ENCODE results near the gene SERPINA10. TPM values are rescaled to one million over a fixed set of nuclear protein-coding genes. Genes with fewer than 3 reads are reported as not detected.

The SERPINA10 gene
- polyA plus RNA-seq (2013, experiment 1 of 2), result not detected
- not detected for polyA plus RNA-seq (2013, experiment 2 of 2)

- Histone ChIP-seq H3K4me1 (ENCODE audit: control insufficient read depth, low read depth, low read length) (no peaks in the 10 kb centered on the region), H2BK5ac (ENCODE audit: low read length) (no peak within 1 kb of the TSS), H3K27ac (ENCODE audit: low read depth, low read length) (no peak within 1 kb of the TSS), H3K79me2 (ENCODE audit: control insufficient read depth, insufficient read depth, low read length) (no peaks in the 10 kb centered on the region), H3K4me3 (ENCODE audit: low read length) (no peak within 1 kb of the TSS), H2BK120ac (ENCODE audit: low read depth, low read length) (no peak within 1 kb of the TSS), H3K79me1 (ENCODE audit: low read length) (no peaks in the 10 kb centered on the region), H3K56ac (ENCODE audit: low read length) (no peak within 1 kb of the TSS), H4K5ac (ENCODE audit: low read length) (no peak within 1 kb of the TSS), H3K23ac (ENCODE audit: low read length) (no peak within 1 kb of the TSS), H3K27me3 (ENCODE audit: insufficient read depth, low read length, poor library complexity) (no peaks in the 10 kb centered on the region), H2AK5ac (ENCODE audit: low read length) (no peak within 1 kb of the TSS), H4K8ac (ENCODE audit: low read depth, low read length) (no peak within 1 kb of the TSS), H2BK15ac (replicated peaks; ENCODE audit: low read depth) (no peak within 1 kb of the TSS), H3K9ac (ENCODE audit: low read length) (no peak within 1 kb of the TSS), H3K36me3 (ENCODE audit: control insufficient read depth, insufficient read depth, low read length) (no peaks in the 10 kb centered on the region), H3K18ac (ENCODE audit: low read length) (no peak within 1 kb of the TSS), H3K4ac (ENCODE audit: low read depth, low read length) (no peak within 1 kb of the TSS), H3K4me2 (ENCODE audit: low read length) (no peak within 1 kb of the TSS)
- DNase-seq, result no peak
- WGBS (ENCODE audit: extremely low coverage, insufficient coverage, low lambda C conversion rate), result no CpG with 5 or more reads among the region's 10 CpGs
Observed at GRCh38 chr14:94292872-94293577, at the start of gene SERPINA10. Gene SERPINA10 (minus strand): TSS chr14:94293268. CDS start chr14:94290593, 2,675 bp downstream.

- no peak overlapping the region for H3K23ac ChIP-seq (ENCODE audit: low read length)
- H3K4ac ChIP-seq (ENCODE audit: low read depth, low read length), result no peak overlapping the region
- no CpG with 5 or more reads among the region's 2 CpGs for WGBS (ENCODE audit: extremely low coverage, insufficient coverage, low lambda C conversion rate)
- no peaks in the 10 kb centered on the region for H3K4me1 ChIP-seq (ENCODE audit: control insufficient read depth, low read depth, low read length)
- H3K18ac ChIP-seq (ENCODE audit: low read length), result no peak overlapping the region
- H3K9ac ChIP-seq (ENCODE audit: low read length), result no peak overlapping the region
- no peak overlapping the region for H4K5ac ChIP-seq (ENCODE audit: low read length)
- H3K27ac ChIP-seq (ENCODE audit: low read depth, low read length), result no peak overlapping the region
- no peaks in the 10 kb centered on the region for H3K36me3 ChIP-seq (ENCODE audit: control insufficient read depth, insufficient read depth, low read length)
- H3K79me2 ChIP-seq (ENCODE audit: control insufficient read depth, insufficient read depth, low read length), result no peaks in the 10 kb centered on the region
- no peaks in the 10 kb centered on the region for H3K79me1 ChIP-seq (ENCODE audit: low read length)
- no peak overlapping the region for H3K56ac ChIP-seq (ENCODE audit: low read length)
- no peak overlapping the region for H2BK15ac ChIP-seq (replicated peaks; ENCODE audit: low read depth)
- no peak overlapping the region for H2BK5ac ChIP-seq (ENCODE audit: low read length)
- no peak for DNase-seq
- H3K4me3 ChIP-seq (ENCODE audit: low read length), result no peak overlapping the region
- no peak overlapping the region for H3K4me2 ChIP-seq (ENCODE audit: low read length)
- no peak overlapping the region for H2BK120ac ChIP-seq (ENCODE audit: low read depth, low read length)
- H4K8ac ChIP-seq (ENCODE audit: low read depth, low read length), result no peak overlapping the region
- no peak overlapping the region for H2AK5ac ChIP-seq (ENCODE audit: low read length)
- H3K27me3 ChIP-seq (ENCODE audit: insufficient read depth, low read length, poor library complexity), result no peaks in the 10 kb centered on the region
Observed at GRCh38 chr14:94342334-94342934, 49.4 kb upstream of the SERPINA10 start.

GRCh38 chr14:94341656-94342333 is 48.7 kb upstream of the SERPINA10 start:
- no peaks in the 10 kb centered on the region for H3K36me3 ChIP-seq (ENCODE audit: control insufficient read depth, insufficient read depth, low read length)
- no peak overlapping the region for H2BK15ac ChIP-seq (replicated peaks; ENCODE audit: low read depth)
- no peak overlapping the region for H2BK5ac ChIP-seq (ENCODE audit: low read length)
- no peak overlapping the region for H3K4me3 ChIP-seq (ENCODE audit: low read length)
- no peak overlapping the region for H3K4ac ChIP-seq (ENCODE audit: low read depth, low read length)
- WGBS (ENCODE audit: extremely low coverage, insufficient coverage, low lambda C conversion rate), result no CpG with 5 or more reads among the region's 5 CpGs
- no peak for DNase-seq
- H2AK5ac ChIP-seq (ENCODE audit: low read length), result no peak overlapping the region
- H3K23ac ChIP-seq (ENCODE audit: low read length), result no peak overlapping the region
- H3K4me2 ChIP-seq (ENCODE audit: low read length), result no peak overlapping the region
- no peaks in the 10 kb centered on the region for H3K79me2 ChIP-seq (ENCODE audit: control insufficient read depth, insufficient read depth, low read length)
- no peak overlapping the region for H4K8ac ChIP-seq (ENCODE audit: low read depth, low read length)
- H3K27ac ChIP-seq (ENCODE audit: low read depth, low read length), result no peak overlapping the region
- no peak overlapping the region for H3K18ac ChIP-seq (ENCODE audit: low read length)
- H3K4me1 ChIP-seq (ENCODE audit: control insufficient read depth, low read depth, low read length), result no peaks in the 10 kb centered on the region
- no peak overlapping the region for H4K5ac ChIP-seq (ENCODE audit: low read length)
- no peaks in the 10 kb centered on the region for H3K27me3 ChIP-seq (ENCODE audit: insufficient read depth, low read length, poor library complexity)
- no peak overlapping the region for H3K56ac ChIP-seq (ENCODE audit: low read length)
- no peak overlapping the region for H3K9ac ChIP-seq (ENCODE audit: low read length)
- H3K79me1 ChIP-seq (ENCODE audit: low read length), result no peaks in the 10 kb centered on the region
- H2BK120ac ChIP-seq (ENCODE audit: low read depth, low read length), result no peak overlapping the region

GRCh38 chr14:94340533-94340932 is 47.5 kb upstream of the SERPINA10 start:
- Histone ChIP-seq H3K56ac (ENCODE audit: low read length) (no peak overlapping the region), H3K36me3 (ENCODE audit: control insufficient read depth, insufficient read depth, low read length) (no peaks in the 10 kb centered on the region), H3K79me2 (ENCODE audit: control insufficient read depth, insufficient read depth, low read length) (no peaks in the 10 kb centered on the region)

GRCh38 chr14:94338023-94338422 is 45.0 kb upstream of the SERPINA10 start:
- Histone ChIP-seq H3K4me3 (ENCODE audit: low read length) (no peak overlapping the region), H4K5ac (ENCODE audit: low read length) (no peak overlapping the region), H3K79me1 (ENCODE audit: low read length) (no peaks in the 10 kb centered on the region), H3K9ac (ENCODE audit: low read length) (no peak overlapping the region), H3K56ac (ENCODE audit: low read length) (no peak overlapping the region), H3K27ac (ENCODE audit: low read depth, low read length) (no peak overlapping the region), H4K8ac (ENCODE audit: low read depth, low read length) (no peak overlapping the region), H3K4ac (ENCODE audit: low read depth, low read length) (no peak overlapping the region), H2AK5ac (ENCODE audit: low read length) (no peak overlapping the region), H2BK120ac (ENCODE audit: low read depth, low read length) (no peak overlapping the region), H3K18ac (ENCODE audit: low read length) (no peak overlapping the region), H2BK15ac (replicated peaks; ENCODE audit: low read depth) (no peak overlapping the region), H3K23ac (ENCODE audit: low read length) (no peak overlapping the region), H2BK5ac (ENCODE audit: low read length) (no peak overlapping the region), H3K4me2 (ENCODE audit: low read length) (no peak overlapping the region), H3K79me2 (ENCODE audit: control insufficient read depth, insufficient read depth, low read length) (no peaks in the 10 kb centered on the region), H3K36me3 (ENCODE audit: control insufficient read depth, insufficient read depth, low read length) (no peaks in the 10 kb centered on the region), H3K27me3 (ENCODE audit: insufficient read depth, low read length, poor library complexity) (no peaks in the 10 kb centered on the region), H3K4me1 (ENCODE audit: control insufficient read depth, low read depth, low read length) (no peaks in the 10 kb centered on the region)
- WGBS (ENCODE audit: extremely low coverage, insufficient coverage, low lambda C conversion rate), result no CpG with 5 or more reads among the region's 2 CpGs
- DNase-seq, result no peak

More at GRCh38 chr14:94340533-94340932, 47.5 kb upstream of the SERPINA10 start:
- Histone ChIP-seq H3K4me2 (ENCODE audit: low read length) (no peak overlapping the region), H2AK5ac (ENCODE audit: low read length) (no peak overlapping the region), H3K27ac (ENCODE audit: low read depth, low read length) (no peak overlapping the region), H2BK120ac (ENCODE audit: low read depth, low read length) (no peak overlapping the region), H2BK15ac (replicated peaks; ENCODE audit: low read depth) (no peak overlapping the region), H3K27me3 (ENCODE audit: insufficient read depth, low read length, poor library complexity) (no peaks in the 10 kb centered on the region), H4K8ac (ENCODE audit: low read depth, low read length) (no peak overlapping the region), H3K4ac (ENCODE audit: low read depth, low read length) (no peak overlapping the region), H3K4me1 (ENCODE audit: control insufficient read depth, low read depth, low read length) (no peaks in the 10 kb centered on the region), H3K79me1 (ENCODE audit: low read length) (no peaks in the 10 kb centered on the region), H3K18ac (ENCODE audit: low read length) (no peak overlapping the region), H3K23ac (ENCODE audit: low read length) (no peak overlapping the region), H3K4me3 (ENCODE audit: low read length) (no peak overlapping the region), H4K5ac (ENCODE audit: low read length) (no peak overlapping the region), H3K9ac (ENCODE audit: low read length) (no peak overlapping the region), H2BK5ac (ENCODE audit: low read length) (no peak overlapping the region)
- DNase-seq, result no peak
